HG03565 (cell line): ENCODE results near the gene CYLD.

Experiments
- ATAC-seq: cut with Tn5 transposase; IDR thresholded peaks from one replicate; pipeline ENCODE4 v1.9.1; 2021; ENCODE audit warnings: mild to moderate bottlenecking, moderate library complexity; ENCODE audit not compliant: unreplicated experiment

Gene CYLD

DNA sequence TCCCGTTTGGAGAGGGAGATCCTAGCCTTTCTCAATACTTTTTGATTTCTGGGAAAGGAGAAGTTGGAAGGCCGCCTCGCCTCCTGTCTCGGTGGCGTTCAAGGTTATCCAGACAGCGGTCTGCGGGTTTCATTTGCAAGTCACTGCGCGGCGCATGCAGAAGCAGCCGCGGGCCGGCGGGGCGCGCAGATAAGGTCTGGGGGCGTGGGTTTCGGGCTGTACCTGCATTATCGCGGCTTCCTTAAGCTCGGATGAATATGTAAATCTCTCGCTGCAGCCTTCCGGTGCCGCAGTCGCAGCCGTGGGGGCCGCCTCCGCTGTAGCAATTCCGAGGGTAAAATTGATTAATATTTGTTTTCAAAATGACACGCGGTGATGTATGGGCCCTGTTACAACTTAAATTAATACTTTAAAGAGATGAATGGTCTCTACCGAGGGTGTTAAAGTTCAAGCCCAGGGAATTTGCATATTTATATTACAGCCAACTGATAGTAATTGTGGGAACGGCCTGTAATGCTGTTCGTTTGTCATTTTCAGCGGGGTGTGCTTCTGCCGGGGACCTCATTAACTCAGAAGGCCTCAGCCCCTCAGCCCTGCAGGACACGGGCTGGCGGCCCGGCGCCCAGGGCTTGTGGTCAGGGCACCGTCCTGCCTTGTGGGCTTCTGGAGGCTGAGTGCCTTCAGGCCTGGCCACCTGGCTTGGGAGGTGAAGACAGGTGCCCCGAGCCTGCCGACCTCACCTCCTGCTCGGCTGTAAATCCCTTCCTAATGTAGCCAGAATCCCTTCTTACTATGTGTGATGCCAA, 99.4 kb downstream of the CYLD start:
- no peak for ATAC-seq

DNA sequence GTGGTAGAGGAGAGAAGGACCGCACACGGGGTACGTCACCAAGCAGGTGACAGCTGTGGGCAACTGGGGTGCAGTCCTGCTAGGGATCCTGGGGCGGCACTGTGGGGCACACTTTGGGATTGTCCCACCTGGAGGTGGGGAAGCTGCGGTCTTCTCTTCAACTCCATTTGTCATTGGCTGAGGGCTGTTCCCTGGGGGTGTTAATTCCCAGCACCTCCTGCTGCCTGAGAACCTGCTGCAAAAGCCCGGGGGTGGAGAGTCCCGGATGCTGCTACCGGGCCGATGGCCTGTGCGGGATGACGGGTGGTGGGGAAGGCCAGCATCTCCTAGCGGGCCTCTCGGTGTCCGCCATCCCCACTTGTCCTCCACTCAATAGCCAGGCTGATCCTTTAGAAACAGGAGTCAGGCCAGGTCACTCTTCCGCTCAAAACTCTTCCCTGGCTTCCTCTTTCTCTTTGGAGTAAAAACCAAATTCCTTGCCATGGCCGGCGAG, 100.2 kb downstream of the CYLD start:
- no peak for ATAC-seq

DNA sequence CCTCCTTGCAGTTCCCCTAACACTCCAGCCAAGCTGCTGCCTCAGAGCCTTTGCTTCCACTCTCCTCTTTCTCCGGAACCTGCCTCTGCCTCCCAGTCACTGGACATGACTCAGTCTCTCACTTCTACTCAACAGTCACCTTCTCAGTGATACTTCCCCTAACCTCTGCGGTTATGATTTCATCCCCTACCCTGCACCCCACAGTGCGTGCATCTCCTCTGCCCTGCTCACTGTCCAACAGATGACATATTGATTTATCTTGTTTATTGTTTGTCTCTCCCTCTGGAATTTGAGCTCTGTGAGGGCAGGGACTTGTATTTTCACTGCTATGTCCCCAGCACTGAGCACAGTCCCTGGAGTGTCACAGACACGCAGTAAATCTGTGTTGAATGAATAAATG, 100.7 kb downstream of the CYLD start:
- ATAC-seq, result no peak

DNA sequence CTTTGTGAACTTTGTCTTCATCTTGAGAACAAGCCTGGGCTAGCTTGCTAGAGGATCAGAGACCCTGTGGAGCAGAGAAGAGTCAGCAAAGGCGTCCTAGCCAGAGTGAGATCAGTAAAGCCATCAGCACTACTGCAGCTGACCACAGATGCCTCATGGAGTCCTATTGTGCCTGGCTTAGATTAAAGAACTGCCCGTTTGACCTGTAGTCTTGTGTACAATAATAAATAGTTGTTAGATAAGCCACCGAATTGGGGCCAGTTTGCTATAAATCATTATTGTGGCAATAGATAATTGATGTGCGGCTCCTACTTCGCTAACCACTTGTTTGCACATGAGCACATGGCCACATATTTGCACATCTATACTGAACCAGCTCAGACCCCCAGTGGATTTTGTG, 103.0 kb downstream of the CYLD start:
- ATAC-seq, result no peak

DNA sequence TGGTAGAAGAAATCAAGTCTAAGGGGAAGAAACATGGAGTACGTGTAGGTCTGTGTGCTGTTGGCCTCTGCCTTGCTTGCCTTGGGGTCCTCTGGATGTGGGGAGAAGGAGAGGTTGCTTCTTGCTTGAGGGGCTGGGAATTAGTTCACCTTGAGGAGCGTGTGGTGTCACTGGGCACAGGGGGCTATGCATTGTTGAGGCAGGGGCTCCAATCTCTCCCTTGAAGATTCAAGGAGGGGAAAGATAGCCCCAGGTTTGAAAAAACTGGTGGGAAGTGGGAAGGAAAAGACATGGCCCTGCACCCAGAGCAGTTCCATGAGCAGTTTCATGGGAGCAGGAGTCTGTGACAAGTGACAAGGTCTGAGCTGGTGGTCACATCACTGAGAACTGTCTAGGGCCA, 103.4 kb downstream of the CYLD start:
- ATAC-seq, result no peak

DNA sequence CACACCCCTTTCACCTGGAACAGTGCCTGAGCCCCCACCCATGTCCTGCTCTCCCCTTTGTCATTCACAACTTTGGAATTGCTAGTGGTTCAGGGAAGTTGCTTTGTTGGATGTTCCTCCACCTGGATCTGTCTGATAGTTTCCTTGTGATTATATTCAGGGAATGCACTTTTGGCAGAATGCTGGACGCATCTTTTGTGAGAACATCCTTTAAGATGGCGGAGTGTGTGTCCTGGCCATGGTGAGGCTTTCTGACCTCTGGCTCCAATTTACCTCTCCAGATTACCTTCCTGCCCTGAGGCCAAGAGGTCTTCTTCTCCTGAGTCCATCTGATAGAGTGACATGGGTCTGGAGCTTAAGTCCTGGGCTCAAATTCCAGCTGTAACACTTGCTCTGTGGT, 104.6 kb downstream of the CYLD start:
- no peak for ATAC-seq

DNA sequence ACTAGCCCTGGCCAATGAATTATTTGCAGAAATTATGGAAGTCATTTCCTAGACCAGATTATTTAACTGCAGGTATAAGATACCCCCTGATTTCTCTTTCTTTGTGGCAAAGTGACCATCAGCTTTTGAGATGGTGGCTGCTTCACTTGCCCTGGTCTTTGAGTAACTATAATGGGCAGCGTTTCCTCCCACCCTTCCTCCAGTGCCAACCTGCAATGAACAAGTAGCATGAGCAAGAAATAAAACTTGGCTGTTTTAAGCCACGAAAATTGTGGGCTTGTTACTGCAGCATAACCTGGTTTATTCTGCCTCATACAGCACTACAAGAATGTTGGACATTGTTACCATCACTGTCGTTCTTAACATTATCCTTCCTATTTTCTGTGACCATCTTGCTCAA, 105.3 kb downstream of the CYLD start:
- ATAC-seq, result no peak

DNA sequence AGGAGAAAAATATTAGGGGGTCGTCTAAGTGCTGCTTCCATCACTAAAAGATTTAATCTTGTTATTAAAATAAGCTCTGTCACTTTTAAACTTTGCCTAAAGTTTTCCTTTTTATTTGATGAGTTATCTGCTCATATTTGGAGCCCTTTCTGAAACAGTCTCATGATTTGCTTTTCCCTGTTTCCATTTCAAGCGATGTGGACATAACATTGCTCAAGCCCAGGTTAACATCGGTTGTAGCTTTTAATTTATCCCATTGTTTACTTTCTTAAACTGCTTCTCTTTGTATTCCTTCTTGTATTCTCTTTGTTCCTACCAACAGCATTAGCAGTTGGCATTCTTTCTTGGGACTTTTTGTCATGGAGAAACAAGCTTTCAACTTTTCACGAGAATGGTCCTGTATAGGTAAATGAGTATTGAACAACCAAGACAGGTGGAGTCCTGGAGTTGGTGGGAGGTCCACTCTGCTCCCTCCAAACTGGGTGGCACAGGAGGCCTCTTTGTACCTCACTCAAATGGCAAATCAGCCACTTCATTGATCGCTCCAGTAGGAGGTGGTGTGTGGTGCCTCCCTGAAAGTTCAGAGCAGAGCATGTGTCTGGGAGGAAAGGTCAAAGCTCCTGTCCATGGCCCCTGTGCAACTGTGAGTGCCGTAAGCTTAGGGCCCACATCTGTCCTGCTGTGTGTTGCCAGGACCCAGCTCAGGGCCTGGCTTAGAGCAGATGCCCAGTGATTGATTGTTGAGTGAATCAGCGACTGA, 107.0 kb downstream of the CYLD start:
- no peak for ATAC-seq
